HG03342 (cell line): ENCODE data around the gene LRFN5.
A peak's percentile ranks its signal among the peaks of the same experiment; 100 is the strongest.
"Not testable (repeated sequence)": the region's sequence is repeated elsewhere in the genome, so short reads cannot be mapped to it uniquely, and the experiment has no call there.

Source experiments
- ATAC-seq: cut with Tn5 transposase; IDR thresholded peaks from one replicate; pipeline ENCODE4 v1.9.1; 2021; ENCODE audit warnings: mild to moderate bottlenecking, moderate library complexity; ENCODE audit not compliant: unreplicated experiment

Gene LRFN5

GRCh38 chr14:41636492-41637392, 30.1 kb downstream of the LRFN5 start:
- no peak for ATAC-seq

- ATAC-seq = no peak
Observed at GRCh38 chr14:41641690-41642089, 35.0 kb downstream of the LRFN5 start.

DNA sequence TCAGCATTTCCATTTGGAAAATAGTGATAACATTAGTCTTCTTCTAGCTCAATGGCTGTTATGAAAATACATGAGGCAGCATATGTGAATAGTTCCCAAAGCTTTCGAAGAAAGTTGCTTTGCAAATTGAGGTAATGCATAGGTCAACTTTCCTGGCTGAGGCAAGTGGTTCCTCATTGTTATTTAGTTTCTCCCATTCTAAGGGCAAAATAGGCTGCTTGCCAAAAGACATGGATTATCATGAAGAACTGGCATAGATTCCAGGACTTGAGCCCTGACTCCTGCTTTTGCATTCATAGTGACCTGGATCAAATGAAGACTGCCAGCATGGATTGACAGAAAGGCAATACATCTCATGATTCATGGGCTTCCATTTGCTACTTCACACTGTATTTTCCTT, 35.7 kb downstream of the LRFN5 start:
- ATAC-seq = no peak

- no peak for ATAC-seq
Observed at GRCh38 chr14:41642789-41643188, 36.1 kb downstream of the LRFN5 start.

GRCh38 chr14:41644606-41645005, 37.9 kb downstream of the LRFN5 start:
- no peak for ATAC-seq

GRCh38 chr14:41650802-41651201, 44.1 kb downstream of the LRFN5 start:
- no peak for ATAC-seq

DNA sequence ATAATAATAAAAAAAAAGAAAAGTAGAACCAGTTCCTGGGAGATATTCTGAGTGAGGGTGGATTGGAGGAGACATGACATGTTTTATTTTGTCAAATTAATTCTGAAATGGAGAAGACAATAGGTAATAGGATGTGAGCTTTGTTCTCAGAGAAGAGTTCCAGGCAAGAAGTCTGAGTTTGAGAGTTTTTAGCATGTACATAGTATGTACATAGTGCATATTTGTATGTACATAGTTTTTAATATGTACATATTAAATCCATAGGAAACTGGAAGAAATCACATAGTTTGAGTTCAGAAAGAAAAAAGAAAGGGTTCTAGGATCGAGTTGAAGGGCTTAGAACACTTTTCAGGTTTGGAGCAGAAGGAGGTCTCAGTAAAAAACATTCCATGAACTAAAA, 47.5 kb downstream of the LRFN5 start:
- ATAC-seq = no peak

DNA sequence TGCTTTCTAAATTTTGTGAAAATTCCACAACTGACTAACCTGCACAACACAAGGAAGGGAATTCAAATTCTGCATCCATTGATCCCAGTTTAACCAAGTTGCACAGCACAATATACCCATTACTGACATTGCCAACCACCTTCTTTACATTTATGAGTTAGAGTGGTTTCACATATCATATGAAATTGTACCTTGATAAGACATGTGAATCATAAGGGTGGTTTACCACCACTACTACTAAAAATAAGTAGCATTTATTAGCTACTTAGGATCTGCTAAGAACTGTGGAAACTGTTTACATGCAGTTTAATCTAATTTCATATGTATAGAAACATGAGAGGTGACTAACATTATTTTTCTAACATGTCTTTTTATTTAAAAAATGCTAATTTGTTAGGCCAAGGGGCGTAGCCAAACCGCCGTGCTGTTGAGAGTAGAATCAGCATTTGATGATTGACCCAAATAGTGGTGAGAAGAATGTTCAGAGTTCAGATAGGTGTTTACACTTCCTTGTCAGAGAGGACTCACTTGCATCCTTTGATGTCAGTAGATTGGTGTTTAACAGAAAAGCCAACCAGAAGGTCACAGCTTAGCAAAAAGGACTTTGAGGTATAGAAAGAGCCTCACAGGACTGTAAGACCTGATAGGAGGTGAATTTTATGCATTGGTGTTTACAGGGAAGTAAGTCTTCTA, 56.2 kb downstream of the LRFN5 start:
- ATAC-seq = no peak

DNA sequence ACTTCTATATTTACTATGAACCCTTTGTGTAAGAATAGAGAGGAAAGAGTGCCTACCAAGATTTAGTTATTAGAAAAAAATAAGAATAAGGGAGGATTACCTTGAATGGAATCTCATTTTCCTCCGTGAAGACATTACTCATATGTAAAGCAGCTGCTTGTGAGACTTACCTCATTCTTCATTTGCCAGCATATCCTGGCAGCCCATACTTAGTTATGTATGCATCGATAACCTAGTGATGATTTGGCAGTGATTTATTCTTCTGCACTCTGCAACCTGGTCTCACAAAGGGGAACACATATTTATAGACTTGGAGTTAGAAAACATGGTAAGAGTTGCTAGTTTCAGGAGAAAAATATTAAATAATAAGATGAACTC, 56.8 kb downstream of the LRFN5 start:
- ATAC-seq = no peak

- no peak for ATAC-seq
Observed at GRCh38 chr14:41666301-41666700, 59.6 kb downstream of the LRFN5 start.

DNA sequence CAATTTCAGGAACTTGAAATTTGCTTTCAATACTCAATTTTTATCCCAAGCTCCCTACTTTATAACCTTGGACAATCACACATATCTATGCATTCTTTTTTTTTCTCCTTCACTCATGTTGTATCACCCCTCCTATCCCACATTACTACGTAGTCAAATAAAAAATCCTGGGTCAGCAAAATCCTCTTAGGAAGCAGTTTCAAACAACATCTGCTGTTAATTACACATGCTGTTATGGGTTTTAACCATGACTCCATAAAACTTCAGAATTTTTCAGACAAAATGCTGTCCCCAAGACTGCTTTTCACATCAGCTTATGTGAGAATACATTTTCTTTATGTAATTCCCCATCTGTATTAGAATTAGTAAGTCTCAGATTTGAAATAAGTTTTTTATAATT, 61.7 kb downstream of the LRFN5 start:
- ATAC-seq = no peak

- ATAC-seq = not testable (repeated sequence)
Observed at GRCh38 chr14:41673601-41674000, 66.9 kb downstream of the LRFN5 start.

- ATAC-seq = not testable (repeated sequence)
Observed at GRCh38 chr14:41674511-41674971, 67.9 kb downstream of the LRFN5 start.

DNA sequence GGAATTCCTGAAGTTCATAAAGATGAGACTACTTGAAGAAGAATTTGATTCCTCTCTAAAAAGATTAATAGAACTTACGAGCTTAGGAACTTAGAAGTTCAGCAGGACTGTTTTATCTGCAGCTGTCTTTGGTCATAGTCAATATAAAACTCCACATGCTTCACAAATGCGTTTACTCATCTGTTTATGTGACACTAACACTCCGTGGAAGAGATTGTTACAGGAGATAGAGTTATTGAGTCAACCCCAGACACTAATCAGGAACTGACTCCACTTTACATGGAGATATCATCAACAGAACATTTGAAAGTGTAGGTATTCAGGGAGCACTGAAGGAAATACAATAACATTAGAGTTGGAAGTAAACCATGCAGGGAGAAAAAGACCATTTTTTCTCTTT, 92.8 kb downstream of the LRFN5 start:
- ATAC-seq = no peak

- ATAC-seq = no peak
Observed at GRCh38 chr14:41718477-41719166, 111.9 kb downstream of the LRFN5 start.

- ATAC-seq = no peak
Observed at GRCh38 chr14:41739203-41739602, 132.5 kb downstream of the LRFN5 start.

DNA sequence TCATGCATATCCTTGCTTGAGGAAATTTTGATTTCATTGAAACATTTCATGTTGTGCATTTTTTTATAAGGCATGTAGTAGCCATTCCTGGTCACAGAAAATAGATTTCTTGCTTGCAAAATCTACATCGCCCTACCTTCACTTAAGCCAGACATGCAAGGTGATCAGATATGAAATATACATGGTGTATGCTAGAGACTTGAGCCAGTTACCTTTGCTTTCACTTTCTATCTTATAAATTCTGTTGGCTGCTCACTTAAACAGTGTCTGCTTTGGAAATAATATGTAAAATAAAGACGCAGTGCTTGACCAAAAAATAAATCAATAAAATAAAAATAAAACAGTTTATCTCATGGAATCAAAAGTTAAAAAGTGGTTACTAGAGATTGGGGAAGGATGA, 136.5 kb downstream of the LRFN5 start:
- no peak for ATAC-seq

DNA sequence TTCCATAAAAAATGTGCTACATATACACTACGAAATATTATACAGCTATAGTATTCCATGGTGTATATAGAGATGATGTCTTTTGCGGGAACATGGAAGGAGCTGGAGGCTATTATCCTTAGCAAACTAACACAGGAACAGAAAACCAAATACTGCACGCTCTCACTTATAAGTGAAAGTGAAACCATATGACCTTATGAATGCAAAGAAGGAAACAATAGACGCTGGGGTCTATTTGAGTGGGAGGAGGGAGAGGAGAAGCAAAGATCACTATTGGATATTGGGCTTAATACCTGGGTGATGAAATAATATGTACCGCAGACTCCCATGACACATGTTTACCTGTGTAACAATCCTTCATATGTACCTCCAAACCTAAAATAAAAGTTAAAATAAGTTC, 142.8 kb downstream of the LRFN5 start:
- ATAC-seq = peak; percentile 65

DNA sequence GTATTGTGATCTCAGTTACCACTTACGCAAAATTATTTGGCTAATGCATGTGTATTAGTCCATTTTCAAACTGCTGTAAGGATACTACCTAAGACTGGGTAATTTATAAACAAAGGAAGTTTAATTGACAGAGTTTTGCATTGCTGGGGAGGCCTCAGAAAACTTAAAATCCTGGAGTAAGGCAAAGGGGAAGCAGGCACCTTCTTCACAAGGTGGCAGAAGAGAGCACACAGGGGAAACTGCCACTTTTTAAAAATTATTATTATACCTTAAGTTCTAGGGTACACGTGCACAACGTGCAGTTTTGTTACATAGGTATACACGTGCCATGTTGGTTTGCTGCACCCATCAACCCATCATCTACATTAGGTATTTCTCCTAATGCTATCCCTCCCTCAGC, 143.9 kb downstream of the LRFN5 start:
- ATAC-seq = not testable (repeated sequence)

DNA sequence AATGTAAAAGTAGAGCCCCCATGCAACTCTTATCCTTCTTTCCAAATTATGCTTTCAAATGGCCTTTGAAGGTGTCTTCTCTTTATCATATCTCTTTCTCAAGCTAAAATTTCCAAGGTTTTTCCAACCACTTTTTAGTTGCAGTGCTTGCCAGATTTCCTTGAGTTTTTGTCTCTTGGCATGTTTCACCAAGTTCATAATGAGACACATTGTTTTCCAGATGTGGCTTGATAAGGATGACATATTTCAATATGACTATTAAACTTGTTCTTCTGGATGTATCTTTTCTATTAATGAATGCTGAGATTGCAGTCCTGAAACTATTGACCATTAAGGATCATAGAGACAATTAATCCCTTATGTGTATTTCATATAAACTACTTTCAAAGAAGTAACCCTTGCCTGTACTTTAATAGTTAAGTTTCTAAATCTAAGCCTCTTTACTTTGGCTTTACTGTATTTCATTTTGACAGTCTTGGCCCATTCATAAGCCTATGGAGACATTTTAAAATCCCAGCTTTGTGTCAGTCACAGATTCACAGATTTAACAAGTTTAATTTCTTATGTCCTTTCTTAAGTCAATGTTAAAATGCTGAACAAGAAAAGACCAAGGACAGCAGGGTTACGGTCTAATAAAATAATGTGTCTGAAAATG, 151.5 kb downstream of the LRFN5 start:
- no peak for ATAC-seq

GRCh38 chr14:41761204-41761603, 154.5 kb downstream of the LRFN5 start:
- no peak for ATAC-seq
